K562 (cell line): ENCODE measurements around the gene VPS45. TPM values are rescaled to one million over a fixed set of nuclear protein-coding genes. Genes with fewer than 3 reads are reported as not detected.

Experiments
- ATAC-seq: fragments of 200-7000 bp; cut with Tn5 transposase; 3 replicates; pipeline ENCODE4 v1.9.1; 2020; ENCODE audit warnings: moderate library complexity
- BruUV-seq: library from RNA; stranded (reverse); fragments of 400-500 nt; replicated peaks from 2 replicates; lab custom pipeline; 2021; lab: Mats Ljungman, UMichigan
- CTCF ChIA-PET: fragments of 300-600 bp; formaldehyde crosslinking; extraction: SDS; loops from one replicate; lab custom pipeline; 2021; ENCODE audit warnings: low intra/inter-chr PET ratio; lab: Yijun Ruan, JAX
- POLR2A ChIA-PET: fragments of 300-600, 350-650 bp; sonication (Branson Sonifier 250); formaldehyde crosslinking; extraction: SDS; loops from one replicate; lab custom pipeline; 2021; ENCODE audit warnings: antibody characterized with exemption, inconsistent platforms; lab: Yijun Ruan, JAX
- DNase-seq, 4 experiments: peaks; one replicate each; pipeline versions ENCODE4 v3.0.0 to v3.0.0-alpha.2; 2011 to 2018; ENCODE audit warnings: low spot score in 3 of 4, mixed read lengths in 3 of 4; ENCODE audit errors: extremely low read depth in 1 of 4
- FAIRE-seq: peaks from 2 replicates; lab custom pipeline; 2011; peaks lifted over from hg19 to GRCh38; lab: Jason Lieb, UNC
- H2AFZ ChIP-seq: 2 replicates; pipeline ENCODE4 v1.6.0; 2011; ENCODE audit warnings: low read depth, low read length, control low read depth, inconsistent platforms
- H3K27ac ChIP-seq: fragments of 200-600 bp; 3 replicates; pipeline ENCODE4 v1.8.0; 2011; ENCODE audit warnings: low read depth, mild to moderate bottlenecking, control low read depth, inconsistent platforms, low read length, moderate library complexity, mixed read lengths; ENCODE audit errors: extremely low read depth
- H3K27me3 ChIP-seq, 2 experiments: fragments of 300-600 bp in 1 of 2; 2 replicates in 1 of 2; 3 replicates in 1 of 2; pipeline versions ENCODE4 v1.6.0 to v1.8.0; 2011; ENCODE audit warnings: inconsistent platforms in 2 of 2, low read length in 2 of 2, mild to moderate bottlenecking in 1 of 2, mixed read lengths in 1 of 2, moderate library complexity in 1 of 2; ENCODE audit not compliant: control insufficient read depth in 2 of 2, insufficient read depth in 2 of 2
- H3K36me3 ChIP-seq: fragments of 300-600 bp; 3 replicates; pipeline ENCODE4 v1.8.0; 2011; ENCODE audit warnings: mild to moderate bottlenecking, low read length, inconsistent platforms; ENCODE audit not compliant: control insufficient read depth, insufficient read depth
- H3K4me1 ChIP-seq, 2 experiments: fragments of 200-600 bp in 1 of 2; replicated peaks in 1 of 2; 2 replicates in 1 of 2; 3 replicates in 1 of 2; pipeline versions ENCODE4 v1.5.1 to v1.8.0; 2011; ENCODE audit warnings: inconsistent platforms in 2 of 2, low read length in 2 of 2, mild to moderate bottlenecking in 1 of 2, mixed read lengths in 1 of 2, moderate library complexity in 1 of 2; ENCODE audit not compliant: control insufficient read depth in 2 of 2, insufficient read depth in 2 of 2
- H3K4me2 ChIP-seq: 2 replicates; pipeline ENCODE4 v1.6.1; 2011; ENCODE audit warnings: low read length, control low read depth, inconsistent platforms, mixed read lengths; ENCODE audit not compliant: insufficient read depth
- H3K4me3 ChIP-seq: fragments of 200-600 bp; sonication (generic), shearing (Covaris generic); 2 replicates; pipeline ENCODE4 v1.5.1; 2016; ENCODE audit warnings: control low read depth, inconsistent platforms
- H3K79me2 ChIP-seq: fragments of 200-600 bp; 3 replicates; pipeline ENCODE4 v1.8.0; 2011; ENCODE audit warnings: low read length, inconsistent platforms; ENCODE audit not compliant: control insufficient read depth, insufficient read depth
- H3K9ac ChIP-seq, 2 experiments: 2 replicates each; pipeline versions ENCODE4 v1.6.0 to v1.6.1; 2011; ENCODE audit warnings: low read depth in 2 of 2, low read length in 2 of 2, control low read depth in 1 of 2, inconsistent platforms in 1 of 2, mild to moderate bottlenecking in 1 of 2, mixed read lengths in 1 of 2; ENCODE audit not compliant: insufficient read depth in 1 of 2
- H3K9me1 ChIP-seq: one replicate; pipeline ENCODE4 v1.6.0; 2011; ENCODE audit warnings: inconsistent platforms, mild to moderate bottlenecking, low read length, moderate library complexity; ENCODE audit not compliant: control insufficient read depth, insufficient read depth
- H3K9me3 ChIP-seq: replicated peaks from 2 replicates; pipeline ENCODE4 v1.5.1; 2011; ENCODE audit warnings: low read depth, low read length, inconsistent platforms; ENCODE audit not compliant: control insufficient read depth, insufficient read depth
- H4K20me1 ChIP-seq: replicated peaks from 2 replicates; pipeline ENCODE4 v1.6.1; 2011; ENCODE audit warnings: low read length, inconsistent platforms, mixed read lengths; ENCODE audit not compliant: control insufficient read depth, insufficient read depth
- CEBPB ChIP-seq: fragments of 450-650 bp; IDR thresholded peaks from 2 replicates; pipeline ENCODE4 v1.6.1; 2016; ENCODE audit warnings: missing genetic modification characterization, missing compliant biosample characterization
- CEBPG ChIP-seq, 3 experiments: fragments of 200-800 bp in 1 of 3; sonication (Bioruptor generic) in 1 of 3; sonication (generic) in 1 of 3; formaldehyde crosslinking in 1 of 3; IDR thresholded peaks in 2 of 3; conservative IDR thresholded peaks in 1 of 3; 2 replicates each; pipeline versions ENCODE4 v1.6.1 to v1.8.0; 2016 to 2022; ENCODE audit warnings: missing compliant biosample characterization in 2 of 3, missing genetic modification characterization in 2 of 3, mild to moderate bottlenecking in 1 of 3, missing genetic modification reagents in 1 of 3
- MAFF ChIP-seq: IDR thresholded peaks from 2 replicates; pipeline ENCODE4 v1.6.1; 2012; ENCODE audit warnings: low read length, improper control_type of control experiment
- POLR3A ChIP-seq: IDR thresholded peaks from 2 replicates; pipeline ENCODE4 v1.6.1; 2011; ENCODE audit warnings: borderline replicate concordance, mild to moderate bottlenecking, moderate library complexity; ENCODE audit not compliant: insufficient read length, insufficient read depth; ENCODE audit errors: extremely low read depth
- ZNF277 ChIP-seq: fragments of 250-450 bp; sonication (Bioruptor Pico); IDR thresholded peaks from 2 replicates; pipeline ENCODE4 v1.8.0; 2022; ENCODE audit warnings: inconsistent platforms, mild to moderate bottlenecking, moderate library complexity, borderline replicate concordance
- in situ Hi-C: fragments of 300-500 bp; cut with MboI; formaldehyde crosslinking; loops from 4 replicates; pipeline ENCODE4 v1.15.0; 2018; ENCODE audit warnings: inconsistent platforms, mixed read lengths
- intact Hi-C: fragments of 100-400 bp; cut with micrococcal nuclease; formaldehyde crosslinking; loops from 2 replicates; pipeline ENCODE4 v1.14.2; 2022
- polyA plus RNA-seq, 8 experiments: library from polyadenylated mRNA; depleted of rRNA in 4 of 8; stranded (reverse) in 5 of 8; unstranded in 3 of 8; fragments of >200 nt; fragmentation: Nextera tagmentation in 2 of 8; fragmentation: Illumina TruSeq in 1 of 8; extraction: Ambion mirVana in 2 of 8; extraction: Trizol in 1 of 8; gene quantifications; 2 replicates each; pipeline versions ENCODE4 v1.2.1 to v1.2.3, GENCODE V29; 2011 to 2014; ENCODE audit warnings: inconsistent platforms in 1 of 8, missing spikeins in 1 of 8
- total RNA-seq, 7 experiments: library from RNA; depleted of rRNA in 6 of 7; stranded (reverse); fragments of >200 nt in 6 of 7; fragmentation: Illumina TruSeq in 2 of 7; extraction: Trizol in 2 of 7; gene quantifications; 2 replicates each; pipeline versions ENCODE4 v1.2.1 to v1.2.3, GENCODE V29; 2011 to 2021; ENCODE audit warnings: low replicate concordance in 1 of 7
- TF ChIP-seq, protein P1 (sequence below): sonication (generic); formaldehyde crosslinking; IDR thresholded peaks from 2 replicates; pipeline ENCODE4 v1.8.0; 2022; ENCODE audit warnings: mild to moderate bottlenecking, missing genetic modification reagents
- TF ChIP-seq, protein P2 (sequence below): sonication (generic); formaldehyde crosslinking; IDR thresholded peaks from 2 replicates; pipeline ENCODE4 v1.4.0; 2020; ENCODE audit warnings: mild to moderate bottlenecking, missing genetic modification reagents

Gene VPS45
- total and polyA plus RNA-seq, 9 of the 15 experiments (the other 6 are each of a cell fraction or from before 2014, with no cell fraction given): 17.9 to 48.2 (median 34.4) TPM

DNA sequence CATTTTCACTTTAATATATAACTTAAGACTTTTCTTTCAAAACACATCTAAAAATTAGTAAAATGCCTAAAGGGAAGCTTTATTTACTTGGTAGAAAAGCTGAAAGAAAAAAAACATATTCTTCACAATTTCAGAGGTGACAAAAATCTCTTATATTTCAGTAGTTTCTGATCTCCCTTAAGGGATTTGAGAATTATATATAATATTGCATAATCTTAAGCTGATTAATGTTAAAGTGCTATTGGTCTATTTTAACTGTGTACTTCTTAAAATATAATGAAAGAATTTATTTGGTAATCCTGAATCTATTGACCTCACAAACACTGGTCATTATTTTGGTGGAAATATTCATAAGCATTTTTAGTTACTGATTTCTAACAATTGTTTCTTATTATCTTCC lies 1.2 kb upstream of the VPS45 start:
- ATAC-seq: no peak
- DNase-seq: no peak
- H3K36me3 ChIP-seq: peaks cover 13% of the 10 kb centered on the region; the same call in 2 of the 3 replicates
- H3K27ac ChIP-seq: peak overlapping the region; percentile 75
- no peak for TF ChIP-seq MAFF
- peak; percentile 45 for TF ChIP-seq CEBPB
- TF ChIP-seq, protein P1, sequence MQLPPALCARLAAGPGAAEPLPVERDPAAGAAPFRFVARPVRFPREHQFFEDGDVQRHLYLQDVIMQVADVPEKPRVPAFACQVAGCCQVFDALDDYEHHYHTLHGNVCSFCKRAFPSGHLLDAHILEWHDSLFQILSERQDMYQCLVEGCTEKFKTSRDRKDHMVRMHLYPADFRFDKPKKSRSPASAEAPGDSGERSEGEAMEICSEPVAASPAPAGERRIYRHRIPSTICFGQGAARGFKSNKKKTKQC (CRISPR knock-in tag): no peak
- TF ChIP-seq ZNF277 (CRISPR knock-in tag): no peak
- TF ChIP-seq CEBPG (CRISPR knock-in tag; IDR thresholded peaks at IDR 0.05): no peak
- peak; percentile 52 to 89 for TF ChIP-seq CEBPG (tag; conservative IDR thresholded peaks at IDR 0.05 in 1 of 2, IDR thresholded peaks at IDR 0.05 in 1 of 2)
- TF ChIP-seq POLR3A: no peak
- TF ChIP-seq, protein P2, sequence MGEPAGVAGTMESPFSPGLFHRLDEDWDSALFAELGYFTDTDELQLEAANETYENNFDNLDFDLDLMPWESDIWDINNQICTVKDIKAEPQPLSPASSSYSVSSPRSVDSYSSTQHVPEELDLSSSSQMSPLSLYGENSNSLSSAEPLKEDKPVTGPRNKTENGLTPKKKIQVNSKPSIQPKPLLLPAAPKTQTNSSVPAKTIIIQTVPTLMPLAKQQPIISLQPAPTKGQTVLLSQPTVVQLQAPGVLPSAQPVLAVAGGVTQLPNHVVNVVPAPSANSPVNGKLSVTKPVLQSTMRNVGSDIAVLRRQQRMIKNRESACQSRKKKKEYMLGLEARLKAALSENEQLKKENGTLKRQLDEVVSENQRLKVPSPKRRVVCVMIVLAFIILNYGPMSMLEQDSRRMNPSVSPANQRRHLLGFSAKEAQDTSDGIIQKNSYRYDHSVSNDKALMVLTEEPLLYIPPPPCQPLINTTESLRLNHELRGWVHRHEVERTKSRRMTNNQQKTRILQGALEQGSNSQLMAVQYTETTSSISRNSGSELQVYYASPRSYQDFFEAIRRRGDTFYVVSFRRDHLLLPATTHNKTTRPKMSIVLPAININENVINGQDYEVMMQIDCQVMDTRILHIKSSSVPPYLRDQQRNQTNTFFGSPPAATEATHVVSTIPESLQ: no peak
- BruUV-seq: no TSS peak
- CTCF ChIA-PET: interaction anchor here (0.6 kb wide), 2 partner anchors 106 to 168 kb away, joined by 3 to 4 read pairs; no protein-coding TSS in a partner anchor
- peaks cover 9 to 18% of the 10 kb centered on the region in 2 experiments; a peak in 3 of 5 replicates for H3K4me1 ChIP-seq
- POLR2A ChIA-PET: interaction anchor here (1.0 to 1.9 kb wide), 4 partner anchors 9 to 179 kb away, joined by 4 to 7 read pairs (median 6); a partner anchor contains a TSS
- H4K20me1 ChIP-seq: no peaks in the 10 kb centered on the region
- no peaks in the 10 kb centered on the region for H3K9me3 ChIP-seq
- no peaks in the 10 kb centered on the region for H3K27me3 ChIP-seq
- H3K79me2 ChIP-seq: peaks cover 33% of the 10 kb centered on the region
- FAIRE-seq: no peak
- H3K4me2 ChIP-seq: peak overlapping the region; percentile 88
- H2AFZ ChIP-seq: peak overlapping the region; percentile 98
- intact Hi-C loops (loop anchor here (5.0 kb wide), 1 partner anchor 121 kb away; no protein-coding TSS in a partner anchor), in situ Hi-C loops (no loop called here)
- no peaks in the 10 kb centered on the region for H3K9me1 ChIP-seq
- peak overlapping the region; percentile 72 to 90; a peak in 3 of 4 replicates for H3K9ac ChIP-seq
- H3K4me3 ChIP-seq: peak overlapping the region; percentile 47
